HCT116 (cell line): Measurements from ENCODE around the gene NCKAP5. TPM values are rescaled to one million over a fixed set of nuclear protein-coding genes. Genes with fewer than 3 reads are reported as not detected.

Source experiments
- ATAC-seq: fragments of 200-7000 bp; cut with Tn5 transposase; 2 replicates; pipeline ENCODE4 v1.9.1; 2020; ENCODE audit warnings: mild to moderate bottlenecking, moderate library complexity
- BruUV-seq: library from RNA; stranded (reverse); fragments of 400-500 nt; replicated peaks from 2 replicates; lab custom pipeline; 2021; lab: Mats Ljungman, UMichigan
- CTCF ChIA-PET: fragments of 300-600 bp; sonication (Branson Sonifier 250); formaldehyde crosslinking; loops from one replicate; lab custom pipeline; 2021; ENCODE audit warnings: antibody characterized with exemption; lab: Charles Lee
- POLR2A ChIA-PET: fragments of 300-600, 350-600 bp; sonication (Branson Sonifier 250); formaldehyde crosslinking; loops from one replicate; lab custom pipeline; 2021; ENCODE audit warnings: antibody characterized with exemption; lab: Charles Lee
- RAD21 ChIA-PET, 2 experiments: fragments of 300-600 bp; sonication (Branson Sonifier 250); formaldehyde crosslinking; loops; one replicate each; lab custom pipeline; 2023; ENCODE audit warnings: low total read pairs in 2 of 2; ENCODE audit not compliant: uncharacterized antibody in 2 of 2, unreplicated experiment in 2 of 2, low non-redundant PET in 1 of 2; lab: Charles Lee
- DNase-seq: peaks from one replicate; pipeline ENCODE4 v3.0.0-alpha.2; 2010; ENCODE audit warnings: low read depth, low spot score
- H2AFZ ChIP-seq: fragments of 200-600 bp; shearing (Covaris generic), sonication (generic); 2 replicates; pipeline ENCODE4 v1.6.1; 2017; ENCODE audit warnings: low read depth, mixed run types, mixed read lengths, antibody characterized with exemption, low read length; ENCODE audit not compliant: poor library complexity, severe bottlenecking
- H3K27ac ChIP-seq: 2 replicates; pipeline ENCODE4 v1.5.1; 2012; ENCODE audit warnings: low read depth, low read length
- H3K27me3 ChIP-seq: fragments of 200-600 bp; sonication (generic); 2 replicates; pipeline ENCODE4 v1.6.1; 2016; ENCODE audit warnings: mixed run types, low read length, mixed read lengths; ENCODE audit not compliant: insufficient read depth
- H3K36me3 ChIP-seq, 2 experiments: fragments of 200-500 bp in 1 of 2; fragments of 200-600 bp in 1 of 2; sonication (Bioruptor generic) in 1 of 2; sonication (generic) in 1 of 2; 2 replicates each; pipeline versions ENCODE4 v1.5.1 to v1.6.1; 2014 to 2016; ENCODE audit warnings: low read length in 2 of 2, inconsistent platforms in 1 of 2, mixed read lengths in 1 of 2, mixed run types in 1 of 2; ENCODE audit not compliant: insufficient read depth in 2 of 2, control insufficient read depth in 1 of 2
- H3K4me1 ChIP-seq, 2 experiments: fragments of 200-600 bp in 1 of 2; sonication (generic) in 1 of 2; 2 replicates each; pipeline versions ENCODE4 v1.5.1 to v1.6.1; 2012 to 2017; ENCODE audit warnings: low read length in 2 of 2, inconsistent platforms in 1 of 2, mild to moderate bottlenecking in 1 of 2, mixed read lengths in 1 of 2, mixed run types in 1 of 2, moderate library complexity in 1 of 2; ENCODE audit not compliant: insufficient read depth in 2 of 2, control insufficient read depth in 1 of 2
- H3K4me2 ChIP-seq: fragments of 200-600 bp; sonication (generic); 2 replicates; pipeline ENCODE4 v1.6.1; 2017; ENCODE audit warnings: mixed run types, low read length, mixed read lengths
- H3K4me3 ChIP-seq, 2 experiments: fragments of 200-600 bp in 1 of 2; sonication (generic) in 1 of 2; replicated peaks in 1 of 2; 2 replicates each; pipeline ENCODE4 v1.5.1; 2011 to 2016; ENCODE audit warnings: low read length in 2 of 2, control low read depth in 1 of 2, low read depth in 1 of 2, mild to moderate bottlenecking in 1 of 2, mixed read lengths in 1 of 2, mixed run types in 1 of 2
- H3K79me2 ChIP-seq: fragments of 200-600 bp; sonication (generic); 2 replicates; pipeline ENCODE4 v1.6.1; 2017; ENCODE audit warnings: mild to moderate bottlenecking, mixed run types, low read length, moderate library complexity, mixed read lengths; ENCODE audit not compliant: insufficient read depth
- H3K9ac ChIP-seq: fragments of 200-600 bp; sonication (generic); 2 replicates; pipeline ENCODE4 v1.6.1; 2016; ENCODE audit warnings: low read length, mixed read lengths
- H3K9me2 ChIP-seq: fragments of 200-600 bp; sonication (generic), shearing (Covaris generic); 2 replicates; pipeline ENCODE4 v1.6.1; 2017; ENCODE audit warnings: mixed run types, mild to moderate bottlenecking, moderate library complexity; ENCODE audit not compliant: insufficient read depth
- H3K9me3 ChIP-seq, 2 experiments: fragments of 200-500 bp in 1 of 2; fragments of 200-600 bp in 1 of 2; sonication (Bioruptor generic) in 1 of 2; sonication (generic) in 1 of 2; 2 replicates each; pipeline ENCODE4 v1.6.1; 2014 to 2017; ENCODE audit warnings: low read length in 2 of 2, mixed read lengths in 2 of 2, inconsistent platforms in 1 of 2, low read depth in 1 of 2, mild to moderate bottlenecking in 1 of 2, mixed run types in 1 of 2, moderate library complexity in 1 of 2; ENCODE audit not compliant: control insufficient read depth in 1 of 2, insufficient read depth in 1 of 2
- H4K20me1 ChIP-seq: fragments of 200-600 bp; sonication (generic), shearing (Covaris generic); 2 replicates; pipeline ENCODE4 v1.6.1; 2017; ENCODE audit warnings: mixed run types, mild to moderate bottlenecking, moderate library complexity; ENCODE audit not compliant: insufficient read depth
- CBX3 ChIP-seq: IDR thresholded peaks from 2 replicates; pipeline ENCODE4 v1.6.1; 2012; ENCODE audit warnings: low read depth
- CEBPB ChIP-seq: IDR thresholded peaks from 2 replicates; pipeline ENCODE4 v1.6.1; 2012; ENCODE audit warnings: low read depth
- EGR1 ChIP-seq: IDR thresholded peaks from 2 replicates; pipeline ENCODE4 v1.6.1; 2012; ENCODE audit warnings: low read depth
- EZH2 ChIP-seq: fragments of 200-600 bp; sonication (generic); IDR thresholded peaks from 2 replicates; pipeline ENCODE4 v1.6.1; 2017; ENCODE audit warnings: antibody characterized with exemption, mixed run types
- EZH2phosphoT487 ChIP-seq: fragments of 200-600 bp; IDR thresholded peaks from 2 replicates; pipeline ENCODE4 v1.6.1; 2018; ENCODE audit warnings: antibody characterized with exemption, borderline replicate concordance
- JUND ChIP-seq: IDR thresholded peaks from 2 replicates; pipeline ENCODE4 v1.6.1; 2012
- POLR2A ChIP-seq: IDR thresholded peaks from 2 replicates; pipeline ENCODE4 v1.7.0; 2011; ENCODE audit warnings: borderline replicate concordance; ENCODE audit not compliant: insufficient read depth, insufficient read length; ENCODE audit errors: extremely low read depth
- RAD21 ChIP-seq: IDR thresholded peaks from 2 replicates; pipeline ENCODE4 v1.6.1; 2012; ENCODE audit warnings: low read depth, mild to moderate bottlenecking
- YY1 ChIP-seq: IDR thresholded peaks from 2 replicates; pipeline ENCODE4 v1.6.1; 2011; ENCODE audit warnings: low read length, low read depth, moderate library complexity, mild to moderate bottlenecking; ENCODE audit not compliant: insufficient replicate concordance; ENCODE audit errors: extremely low read depth
- ZBTB33 ChIP-seq: IDR thresholded peaks from 2 replicates; pipeline ENCODE4 v1.6.1; 2011; ENCODE audit warnings: mild to moderate bottlenecking, low read length, moderate library complexity; ENCODE audit not compliant: insufficient replicate concordance; ENCODE audit errors: extremely low read depth
- ZNF274 ChIP-seq: fragments of 200-500 bp; sonication (Bioruptor generic); IDR thresholded peaks from 2 replicates; pipeline ENCODE4 v1.6.1; 2014; ENCODE audit warnings: mild to moderate bottlenecking, low read depth, low read length, inconsistent platforms
- intact Hi-C: fragments of 100-400 bp; cut with micrococcal nuclease; formaldehyde crosslinking; loops from 2 replicates; pipeline ENCODE4 v1.10.0; 2022
- total RNA-seq: library from RNA; stranded (reverse); gene quantifications from one replicate; pipeline ENCODE4 v1.2.1, GENCODE V29; 2021; ENCODE audit not compliant: unreplicated experiment
- TF ChIP-seq, protein P1 (sequence below): IDR thresholded peaks from 2 replicates; pipeline ENCODE4 v1.6.1; 2012

The NCKAP5 gene
- total RNA-seq, 1 experiment from 2014 or later = 0.30 TPM

DNA sequence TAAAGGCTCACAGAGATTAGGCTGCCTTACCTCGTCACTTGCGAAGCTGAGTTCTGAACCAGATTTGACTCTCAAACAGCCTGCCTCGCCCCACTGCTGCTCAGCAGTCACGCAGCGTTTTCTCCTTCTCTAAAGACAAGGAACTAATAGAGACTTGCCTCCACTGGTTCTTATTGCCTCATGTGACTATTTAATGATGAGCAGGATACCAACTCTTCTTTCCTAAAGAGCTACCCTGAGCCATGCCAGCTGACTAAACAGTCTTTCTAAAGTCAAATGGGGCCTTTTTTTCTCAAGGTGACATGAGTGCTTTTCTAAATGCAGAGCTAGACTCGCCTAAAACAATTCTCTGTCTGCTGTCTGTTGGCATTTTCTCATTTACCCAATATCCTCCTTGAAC is 147.5 kb downstream of the NCKAP5 start:
- no TSS peak for BruUV-seq
- no peak overlapping the region for H3K4me3 ChIP-seq
- H3K36me3 ChIP-seq = no peaks in the 10 kb centered on the region
- H3K4me1 ChIP-seq = no peaks in the 10 kb centered on the region
- H3K9ac ChIP-seq = no peak overlapping the region
- no peak for DNase-seq
- no peaks in the 10 kb centered on the region for H3K27me3 ChIP-seq
- POLR2A ChIA-PET = no interaction called here
- H3K9me2 ChIP-seq = no peaks in the 10 kb centered on the region
- no peaks in the 10 kb centered on the region for H4K20me1 ChIP-seq
- no peak overlapping the region for H3K27ac ChIP-seq
- no peak for TF ChIP-seq ZNF274
- TF ChIP-seq, all 23 proteins: peak for 0
- ATAC-seq = no peak
- no peak overlapping the region for H2AFZ ChIP-seq
- no peaks in the 10 kb centered on the region for H3K9me3 ChIP-seq
- ChIA-PET CTCF (no interaction called here), RAD21 (no interaction called here)
- H3K79me2 ChIP-seq = no peaks in the 10 kb centered on the region
- H3K4me2 ChIP-seq = no peak overlapping the region
- intact Hi-C loops = no loop called here

GRCh38 chr2:133418671-133419070 is 149.6 kb downstream of the NCKAP5 start:
- DNase-seq = no peak
- TF ChIP-seq YY1 (no peak), ZBTB33 (no peak), CEBPB (no peak), POLR2A (no peak), EZH2phosphoT487 (no peak), EGR1 (no peak), CBX3 (no peak), RAD21 (no peak), EZH2 (no peak), JUND (no peak)
- TF ChIP-seq, protein P1, sequence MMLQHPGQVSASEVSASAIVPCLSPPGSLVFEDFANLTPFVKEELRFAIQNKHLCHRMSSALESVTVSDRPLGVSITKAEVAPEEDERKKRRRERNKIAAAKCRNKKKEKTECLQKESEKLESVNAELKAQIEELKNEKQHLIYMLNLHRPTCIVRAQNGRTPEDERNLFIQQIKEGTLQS = no peak
- ATAC-seq = no peak
- POLR2A ChIA-PET = no interaction called here
- no peaks in the 10 kb centered on the region for H3K36me3 ChIP-seq
- H3K9ac ChIP-seq = no peak overlapping the region
- RAD21 ChIA-PET = no interaction called here
- no peaks in the 10 kb centered on the region for H3K9me2 ChIP-seq
- H3K27ac ChIP-seq = no peak overlapping the region
- H3K4me2 ChIP-seq = no peak overlapping the region
- no peaks in the 10 kb centered on the region for H4K20me1 ChIP-seq
- H3K4me3 ChIP-seq = no peak overlapping the region
- no peaks in the 10 kb centered on the region for H3K79me2 ChIP-seq
- H2AFZ ChIP-seq = no peak overlapping the region
- intact Hi-C loops = no loop called here
- CTCF ChIA-PET = no interaction called here
- BruUV-seq = no TSS peak
- H3K27me3 ChIP-seq = no peaks in the 10 kb centered on the region
- no peaks in the 10 kb centered on the region for H3K9me3 ChIP-seq
- no peaks in the 10 kb centered on the region for H3K4me1 ChIP-seq
